HFFc6 (cell line): ENCODE data around the gene AHCY. TPM values are rescaled to one million over a fixed set of nuclear protein-coding genes. Genes with fewer than 3 reads are reported as not detected.
"Not testable (repeated sequence)": the region's sequence is repeated elsewhere in the genome, so short reads cannot be mapped to it uniquely, and the experiment has no call there.

ENCODE experiments used
- DNase-seq: peaks from one replicate; pipeline ENCODE4 v3.0.0-alpha.2; 2018
- H3K27ac Mint-ChIP-seq: 2 replicates; pipeline ENCODE4 v1.8.0; 2020; ENCODE audit warnings: mild to moderate bottlenecking, mixed read lengths
- H3K27me3 Mint-ChIP-seq: 2 replicates; pipeline ENCODE4 v1.8.0; 2021; ENCODE audit warnings: mild to moderate bottlenecking, moderate library complexity, mixed read lengths; ENCODE audit not compliant: insufficient read depth
- H3K36me3 Mint-ChIP-seq: 2 replicates; pipeline ENCODE4 v1.8.0; 2021; ENCODE audit warnings: low read depth, mixed read lengths
- H3K4me1 Mint-ChIP-seq: 2 replicates; pipeline ENCODE4 v1.8.0; 2020; ENCODE audit warnings: low read depth, mixed read lengths
- H3K4me3 Mint-ChIP-seq: 2 replicates; pipeline ENCODE4 v1.8.0; 2020; ENCODE audit warnings: mild to moderate bottlenecking, moderate library complexity, mixed read lengths
- H3K9me3 Mint-ChIP-seq: 2 replicates; pipeline ENCODE4 v1.8.0; 2020; ENCODE audit warnings: mild to moderate bottlenecking, mixed read lengths
- CTCF ChIP-seq: fragments of 200-600 bp; sonication (generic); IDR thresholded peaks from 2 replicates; pipeline ENCODE4 v1.5.0; 2021; ENCODE audit warnings: antibody characterized with exemption, mild to moderate bottlenecking
- total RNA-seq, 6 experiments: library from RNA; stranded (reverse); fragmentation: NEBNext Ultra II Directional; extraction: Animal tissue kit (Norgen Biotek cat#: 25700); gene quantifications; 2 replicates in 1 of 6; 3 replicates in 5 of 6; pipeline ENCODE4 v1.2.3, GENCODE V29; 2021

AHCY gene
- total RNA-seq, 6 experiments from 2014 or later, result 104 to 150 (median 109) TPM

- no peak for TF ChIP-seq CTCF
- Mint-ChIP-seq H3K4me3 (no peak overlapping the region), H3K9me3 (no peaks in the 10 kb centered on the region), H3K4me1 (peaks cover 18% of the 10 kb centered on the region; the same call in 1 of the 2 replicates), H3K36me3 (no peaks in the 10 kb centered on the region; the same call in 1 of the 2 replicates), H3K27ac (no peak overlapping the region), H3K27me3 (peaks cover 1% of the 10 kb centered on the region)
- no peak for DNase-seq
Measured at GRCh38 chr20:34328928-34329677, 25.9 kb upstream of the AHCY start.

- not testable (repeated sequence) for H3K27me3 Mint-ChIP-seq, H3K36me3 Mint-ChIP-seq, H3K27ac Mint-ChIP-seq, DNase-seq, H3K9me3 Mint-ChIP-seq, H3K4me3 Mint-ChIP-seq
- peaks cover 18% of the 10 kb centered on the region; the same call in 1 of the 2 replicates for H3K4me1 Mint-ChIP-seq
Measured at GRCh38 chr20:34328207-34328606, 25.1 kb upstream of the AHCY start.

GRCh38 chr20:34324541-34324940 lies 21.4 kb upstream of the AHCY start:
- DNase-seq, result no peak
- no peak overlapping the region for H3K4me3 Mint-ChIP-seq
- H3K27ac Mint-ChIP-seq, result no peak overlapping the region
- no peaks in the 10 kb centered on the region; the same call in 1 of the 2 replicates for H3K36me3 Mint-ChIP-seq
- TF ChIP-seq CTCF, result no peak
- H3K27me3 Mint-ChIP-seq, result peaks cover 2% of the 10 kb centered on the region; the same call in 1 of the 2 replicates
- H3K9me3 Mint-ChIP-seq, result no peaks in the 10 kb centered on the region
- H3K4me1 Mint-ChIP-seq, result peaks cover 18% of the 10 kb centered on the region; the same call in 1 of the 2 replicates

GRCh38 chr20:34322267-34323105 lies 19.3 kb upstream of the AHCY start:
- Mint-ChIP-seq H3K27ac (no peak overlapping the region), H3K27me3 (peaks cover 2% of the 10 kb centered on the region; the same call in 1 of the 2 replicates)

GRCh38 chr20:34320861-34321260 lies 17.7 kb upstream of the AHCY start:
- Mint-ChIP-seq H3K27me3 (0 out of 2 replicates have a peak, but pooled peaks cover 2% of the 10 kb centered on the region), H3K4me3 (no peak overlapping the region), H3K36me3 (peaks cover 4% of the 10 kb centered on the region; the same call in 1 of the 2 replicates), H3K4me1 (peaks cover 16% of the 10 kb centered on the region), H3K9me3 (no peaks in the 10 kb centered on the region), H3K27ac (no peak overlapping the region)
- no peak for DNase-seq
- TF ChIP-seq CTCF, result no peak

More at GRCh38 chr20:34322267-34323105, 19.3 kb upstream of the AHCY start:
- peaks cover 5% of the 10 kb centered on the region; the same call in 1 of the 2 replicates for H3K4me1 Mint-ChIP-seq
- TF ChIP-seq CTCF, result no peak
- H3K36me3 Mint-ChIP-seq, result no peaks in the 10 kb centered on the region; the same call in 1 of the 2 replicates
- no peaks in the 10 kb centered on the region for H3K9me3 Mint-ChIP-seq
- no peak for DNase-seq
- no peak overlapping the region for H3K4me3 Mint-ChIP-seq
